NCI-H524 treated with DMSO at 0.1 percent for 48 hours (cell line): Measurements from ENCODE around the gene JAG1.

Experiments
- DNase-seq: peaks from one replicate; lab custom pipeline; 2025; lab: John Stamatoyannopoulos, UW

Gene JAG1

GRCh38 chr20:10667560-10668167 lies 6.1 kb downstream of the JAG1 start:
- no peak for DNase-seq

GRCh38 chr20:10667077-10667401 lies 6.8 kb downstream of the JAG1 start:
- no peak for DNase-seq

- no peak for DNase-seq
Measured at GRCh38 chr20:10666221-10667076, 7.3 kb downstream of the JAG1 start.

GRCh38 chr20:10665791-10666190 lies 8.0 kb downstream of the JAG1 start:
- no peak for DNase-seq

- DNase-seq, result no peak
Measured at GRCh38 chr20:10665027-10665561, 8.7 kb downstream of the JAG1 start.

- no peak for DNase-seq
Measured at GRCh38 chr20:10663756-10664155, 10.0 kb downstream of the JAG1 start.

GRCh38 chr20:10662661-10663458 lies 10.9 kb downstream of the JAG1 start:
- no peak for DNase-seq

DNA sequence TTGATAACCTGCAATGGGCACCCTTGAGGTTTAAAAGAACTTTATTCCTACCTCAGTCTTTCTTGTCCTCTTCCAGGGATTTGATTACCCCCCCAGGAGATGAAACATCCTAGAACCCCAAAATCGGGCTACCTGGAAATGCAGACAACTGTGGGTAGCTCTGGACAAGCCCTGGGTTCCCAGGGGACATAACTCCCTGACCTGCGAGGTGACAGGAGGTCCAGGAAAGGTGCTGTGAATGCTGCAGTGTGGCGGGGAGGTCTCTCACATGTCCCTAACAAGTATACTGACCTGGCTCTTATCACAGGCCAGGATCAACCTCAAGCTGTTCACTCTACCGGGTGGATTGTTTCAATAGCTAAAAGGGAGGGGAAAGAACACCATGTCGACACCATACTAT lies 11.6 kb downstream of the JAG1 start:
- DNase-seq, result no peak

- DNase-seq, result no peak
Measured at GRCh38 chr20:10661261-10661660, 12.5 kb downstream of the JAG1 start.

DNA sequence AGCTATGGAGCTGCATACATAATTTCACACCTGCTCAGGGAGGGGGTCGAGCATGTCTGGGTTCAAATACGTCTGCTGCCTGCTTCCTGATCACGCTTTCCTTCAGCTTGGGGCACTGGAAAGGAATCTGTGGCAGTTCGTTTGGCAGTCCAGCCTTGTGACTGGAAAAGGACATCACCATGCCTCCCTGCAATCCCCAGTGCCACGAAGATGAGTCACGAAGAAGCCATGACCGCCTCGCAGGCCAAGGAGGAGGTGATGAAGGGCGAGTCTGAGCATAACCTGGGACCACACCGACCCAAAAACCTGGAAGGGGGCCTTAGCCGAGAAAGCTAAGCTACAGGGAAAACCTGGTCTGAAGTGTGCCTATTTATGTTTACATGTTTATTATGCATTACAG lies 13.1 kb downstream of the JAG1 start:
- DNase-seq, result no peak

GRCh38 chr20:10659651-10660601 lies 13.9 kb downstream of the JAG1 start:
- DNase-seq, result no peak

DNA sequence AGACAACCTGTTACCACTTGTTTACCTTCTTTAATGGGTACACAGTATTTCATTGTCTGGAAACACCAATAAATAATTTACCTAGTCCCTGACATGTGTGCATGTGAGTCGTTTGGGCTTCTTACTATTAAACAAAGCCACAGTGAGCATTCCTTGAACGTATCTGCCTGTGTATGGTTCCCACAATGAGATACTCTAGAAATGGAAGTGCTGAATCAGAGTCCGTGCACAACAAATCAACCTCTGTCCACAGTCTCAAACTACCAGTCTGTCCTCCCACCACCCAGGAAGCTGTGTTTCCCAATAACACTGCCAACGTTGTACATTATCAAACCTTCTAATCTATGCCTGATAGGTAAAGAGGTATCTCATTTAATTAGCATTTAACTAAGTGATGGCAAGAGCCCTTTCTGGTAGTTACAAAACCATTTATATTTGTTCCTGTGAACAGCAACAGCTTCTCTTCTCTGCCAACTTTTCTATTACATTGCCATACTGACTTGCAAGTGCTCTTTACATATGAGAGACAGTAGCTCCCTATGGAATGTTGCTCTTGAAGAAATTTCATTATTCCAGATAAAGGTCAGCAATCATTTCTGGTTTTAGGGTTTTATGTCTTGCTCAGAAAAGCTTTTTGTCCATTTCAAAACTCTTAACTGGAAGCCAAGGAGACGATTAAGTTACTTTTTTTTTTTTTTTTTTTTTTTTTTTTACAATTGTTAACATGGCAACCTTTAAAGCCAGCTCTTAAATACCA lies 14.7 kb downstream of the JAG1 start:
- no peak for DNase-seq

DNA sequence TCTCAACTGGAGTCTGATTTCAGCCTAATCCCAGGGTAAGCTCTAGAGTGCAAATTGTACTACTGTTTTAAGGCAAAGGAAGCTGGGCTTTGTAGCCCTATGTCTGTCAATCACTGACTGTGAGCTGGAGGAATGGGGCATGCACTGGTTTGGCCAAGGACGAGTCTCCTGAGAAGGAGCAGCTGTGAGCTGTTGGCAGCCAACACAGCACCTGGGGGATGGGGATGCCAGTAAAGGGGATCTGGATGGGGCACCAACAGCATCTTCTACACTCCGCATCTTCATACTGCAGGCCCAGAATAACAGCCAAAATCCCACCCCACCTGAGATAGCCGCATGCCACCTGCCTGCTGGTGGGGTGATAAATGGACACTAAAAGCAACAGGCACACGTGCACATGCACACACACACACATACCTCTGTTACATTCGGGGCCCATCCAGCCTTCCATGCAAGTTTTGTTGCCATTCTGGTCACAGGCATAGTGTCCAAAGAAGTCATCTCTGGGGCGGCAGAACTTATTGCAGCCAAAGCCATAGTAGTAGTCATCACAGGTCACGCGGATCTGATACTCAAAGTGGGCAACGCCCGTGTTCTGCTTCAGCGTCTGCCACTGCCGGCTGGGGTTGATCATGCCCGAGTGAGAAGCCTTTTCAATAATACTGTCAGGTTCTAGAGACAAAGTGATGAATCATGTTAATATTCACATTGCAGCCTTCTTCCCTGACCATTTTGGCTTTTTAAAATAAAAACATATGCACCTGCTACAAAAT lies 15.6 kb downstream of the JAG1 start:
- DNase-seq, result no peak

DNA sequence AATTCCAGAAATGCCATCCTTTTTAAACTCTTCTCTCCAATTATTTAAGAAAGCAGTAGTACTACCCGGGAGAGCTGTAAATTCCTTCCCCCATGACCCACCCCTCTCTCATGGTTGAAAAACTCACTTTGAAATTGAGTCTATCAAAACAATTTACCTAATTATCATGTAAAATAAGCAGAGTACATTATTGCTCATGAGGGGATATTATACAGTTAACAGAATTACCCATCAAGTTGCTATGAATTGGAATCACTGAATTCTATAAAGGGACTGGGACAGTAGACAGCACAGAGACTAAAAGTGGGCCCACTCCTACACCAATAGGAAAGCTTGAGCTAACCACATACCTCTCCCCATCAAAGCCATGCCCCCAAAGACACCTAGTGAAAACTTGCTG lies 16.3 kb downstream of the JAG1 start:
- no peak for DNase-seq

- DNase-seq, result no peak
Measured at GRCh38 chr20:10655720-10656669, 17.8 kb downstream of the JAG1 start.

DNA sequence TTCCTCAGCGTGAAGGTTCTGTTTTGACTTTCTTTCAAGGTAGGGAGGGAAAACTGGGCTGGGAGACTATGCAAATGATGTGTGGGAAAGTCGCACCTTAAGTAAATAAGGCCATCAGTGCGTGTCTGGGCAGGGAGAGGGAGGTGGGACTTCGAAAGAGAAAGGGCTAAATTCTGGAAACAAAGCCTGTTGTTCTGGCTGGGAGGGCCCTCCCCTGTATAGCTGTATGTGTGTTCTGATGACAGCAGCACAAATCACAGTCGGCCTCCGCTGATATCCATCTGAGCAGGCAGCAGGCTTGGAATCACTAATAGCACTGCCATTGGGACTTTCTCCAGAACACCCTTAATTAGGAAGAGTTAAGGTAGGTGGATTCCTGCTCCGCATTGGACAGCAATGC lies 19.2 kb downstream of the JAG1 start:
- DNase-seq, result no peak

GRCh38 chr20:10654250-10654610 lies 19.6 kb downstream of the JAG1 start:
- DNase-seq, result no peak

GRCh38 chr20:10653599-10654249 lies 20.1 kb downstream of the JAG1 start:
- no peak for DNase-seq
